H1 (cell line): ENCODE data around the gene UBE2E2. TPM values are rescaled to one million over a fixed set of nuclear protein-coding genes. Genes with fewer than 3 reads are reported as not detected.

Experiments used
- CTCF ChIA-PET: fragments of 300-600 bp; sonication (Branson Sonifier 250); formaldehyde crosslinking; loops from one replicate; lab custom pipeline; 2021; ENCODE audit not compliant: partially characterized antibody; lab: Charles Lee
- POLR2A ChIA-PET: fragments of 300-600 bp; sonication (Branson Sonifier 250); formaldehyde crosslinking; loops from one replicate; lab custom pipeline; 2021; ENCODE audit warnings: inconsistent platforms; ENCODE audit not compliant: partially characterized antibody; lab: Charles Lee
- DNase-seq, 2 experiments: peaks; one replicate each; pipeline versions ENCODE4 v3.0.0 to v3.0.0-alpha.2; 2010 to 2022; ENCODE audit warnings: low spot score in 2 of 2, low read depth in 1 of 2, mixed read lengths in 1 of 2
- FAIRE-seq: peaks from 2 replicates; lab custom pipeline; 2011; peaks lifted over from hg19 to GRCh38; lab: Jason Lieb, UNC
- H2AFZ ChIP-seq: 2 replicates; pipeline ENCODE4 v1.8.1; 2012; ENCODE audit warnings: low read length, inconsistent platforms
- H2AK5ac ChIP-seq: 2 replicates; pipeline ENCODE4 v1.6.1; 2013; ENCODE audit warnings: low read depth, low read length
- H2BK120ac ChIP-seq: replicated peaks from 2 replicates; pipeline ENCODE3; 2013; ENCODE audit warnings: low read depth, low read length, inconsistent platforms
- H2BK12ac ChIP-seq: 2 replicates; pipeline ENCODE4 v1.6.1; 2013; ENCODE audit warnings: low read depth, low read length
- H2BK15ac ChIP-seq: 2 replicates; pipeline ENCODE4 v1.6.1; 2013; ENCODE audit warnings: low read length
- H2BK20ac ChIP-seq: 2 replicates; pipeline ENCODE4 v1.6.1; 2013; ENCODE audit warnings: low read length
- H2BK5ac ChIP-seq: 2 replicates; pipeline ENCODE4 v1.6.1; 2013; ENCODE audit warnings: low read depth, low read length
- H3K14ac ChIP-seq: 2 replicates; pipeline ENCODE4 v1.6.1; 2013; ENCODE audit warnings: inconsistent platforms; ENCODE audit not compliant: insufficient read length
- H3K18ac ChIP-seq: 2 replicates; pipeline ENCODE4 v1.6.1; 2013; ENCODE audit warnings: low read length; ENCODE audit errors: extremely low read depth
- H3K23ac ChIP-seq: 2 replicates; pipeline ENCODE4 v1.6.1; 2013; ENCODE audit warnings: inconsistent platforms; ENCODE audit not compliant: insufficient read length
- H3K23me2 ChIP-seq: 2 replicates; pipeline ENCODE4 v1.6.1; 2013; ENCODE audit warnings: low read depth, low read length
- H3K27ac ChIP-seq: 2 replicates; pipeline ENCODE4 v1.6.1; 2011; ENCODE audit warnings: low read depth, low read length, inconsistent platforms
- H3K27me3 ChIP-seq, 4 experiments: replicated peaks in 1 of 4; 1 replicate in 1 of 4; 2 replicates in 3 of 4; pipeline versions ENCODE4 v1.6.1 to v1.8.1; 2011 to 2013; ENCODE audit warnings: low read length in 3 of 4, mild to moderate bottlenecking in 3 of 4, inconsistent platforms in 2 of 4, mixed read lengths in 2 of 4, moderate library complexity in 1 of 4; ENCODE audit not compliant: control insufficient read depth in 3 of 4, insufficient read depth in 3 of 4; ENCODE audit errors: extremely low read depth in 1 of 4
- H3K36me3 ChIP-seq, 4 experiments: 2 replicates each; pipeline versions ENCODE4 v1.6.1 to v1.8.1; 2011 to 2013; ENCODE audit warnings: mild to moderate bottlenecking in 4 of 4, low read length in 3 of 4, moderate library complexity in 2 of 4, control low read depth in 1 of 4, inconsistent platforms in 1 of 4; ENCODE audit not compliant: insufficient read depth in 4 of 4, control insufficient read depth in 2 of 4
- H3K4ac ChIP-seq: replicated peaks from 2 replicates; pipeline ENCODE3; 2013; ENCODE audit warnings: low read length, low read depth, mixed read lengths, inconsistent platforms; ENCODE audit not compliant: insufficient read length
- H3K4me1 ChIP-seq, 4 experiments: replicated peaks in 1 of 4; 1 replicate in 1 of 4; 2 replicates in 3 of 4; pipeline versions ENCODE4 v1.6.1 to v1.8.1; 2011 to 2013; ENCODE audit warnings: low read length in 3 of 4, inconsistent platforms in 2 of 4, mixed read lengths in 1 of 4; ENCODE audit not compliant: insufficient read depth in 4 of 4, control insufficient read depth in 3 of 4
- H3K4me2 ChIP-seq, 2 experiments: 2 replicates each; pipeline versions ENCODE4 v1.6.1 to v1.8.1; 2011 to 2013; ENCODE audit warnings: low read depth in 2 of 2, low read length in 2 of 2, control low read depth in 1 of 2, inconsistent platforms in 1 of 2, mild to moderate bottlenecking in 1 of 2; ENCODE audit not compliant: insufficient read depth in 1 of 2
- H3K4me3 ChIP-seq, 4 experiments: fragments of 200-600, 300-600 bp in 1 of 4; sonication (generic), shearing (Covaris generic), sonication (Bioruptor Twin) in 1 of 4; 2 replicates each; pipeline versions ENCODE4 v1.5.1 to v1.8.1; 2011 to 2016; ENCODE audit warnings: low read length in 4 of 4, low read depth in 3 of 4, control low read depth in 2 of 4, inconsistent platforms in 2 of 4, mild to moderate bottlenecking in 2 of 4, mixed read lengths in 1 of 4, moderate library complexity in 1 of 4; ENCODE audit not compliant: insufficient read depth in 2 of 4; ENCODE audit errors: extremely low read depth in 1 of 4
- H3K56ac ChIP-seq: replicated peaks from 2 replicates; pipeline ENCODE3; 2013; ENCODE audit warnings: low read depth, mild to moderate bottlenecking, mixed read lengths, low read length, inconsistent platforms; ENCODE audit not compliant: insufficient read length
- H3K79me1 ChIP-seq: 2 replicates; pipeline ENCODE4 v1.6.1; 2013; ENCODE audit warnings: low read depth, low read length, control low read depth
- H3K79me2 ChIP-seq, 2 experiments: 2 replicates each; pipeline versions ENCODE4 v1.6.1 to v1.8.1; 2012 to 2013; ENCODE audit warnings: low read length in 2 of 2, mild to moderate bottlenecking in 2 of 2, inconsistent platforms in 1 of 2; ENCODE audit not compliant: insufficient read depth in 2 of 2, control insufficient read depth in 1 of 2
- H3K9ac ChIP-seq, 4 experiments: replicated peaks in 1 of 4; 1 replicate in 1 of 4; 2 replicates in 3 of 4; pipeline versions ENCODE4 v1.6.1 to v1.8.1; 2011 to 2013; ENCODE audit warnings: low read depth in 3 of 4, low read length in 3 of 4, control low read depth in 2 of 4, mild to moderate bottlenecking in 2 of 4, moderate library complexity in 2 of 4, inconsistent platforms in 1 of 4; ENCODE audit errors: extremely low read depth in 1 of 4
- H3K9me3 ChIP-seq, 2 experiments: 2 replicates each; pipeline versions ENCODE4 v1.6.1 to v1.8.1; 2012 to 2013; ENCODE audit warnings: mild to moderate bottlenecking in 2 of 2, moderate library complexity in 2 of 2, control low read depth in 1 of 2, inconsistent platforms in 1 of 2, low read depth in 1 of 2, low read length in 1 of 2, mixed read lengths in 1 of 2; ENCODE audit not compliant: insufficient read depth in 2 of 2
- H4K20me1 ChIP-seq, 2 experiments: replicated peaks in 1 of 2; 2 replicates each; pipeline versions ENCODE3 to v1.8.1; 2011 to 2013; ENCODE audit warnings: inconsistent platforms in 2 of 2, low read length in 2 of 2, mild to moderate bottlenecking in 1 of 2; ENCODE audit not compliant: insufficient read depth in 2 of 2, control insufficient read depth in 1 of 2
- H4K5ac ChIP-seq: 2 replicates; pipeline ENCODE4 v1.6.1; 2013; ENCODE audit warnings: low read length, low read depth, mixed read lengths, inconsistent platforms; ENCODE audit not compliant: insufficient read length
- H4K8ac ChIP-seq: 2 replicates; pipeline ENCODE4 v1.8.0; 2013; ENCODE audit warnings: mild to moderate bottlenecking, moderate library complexity, low read length, inconsistent platforms; ENCODE audit not compliant: insufficient read depth; ENCODE audit errors: extremely low read depth
- H4K91ac ChIP-seq: replicated peaks from 2 replicates; pipeline ENCODE3; 2013; ENCODE audit warnings: low read length, mixed read lengths, inconsistent platforms; ENCODE audit not compliant: insufficient read length
- MAFK ChIP-seq: IDR thresholded peaks from 2 replicates; pipeline ENCODE4 v1.6.1; 2012; ENCODE audit warnings: low read depth, mild to moderate bottlenecking, improper control_type of control experiment, low read length
- SIX5 ChIP-seq: IDR thresholded peaks from 2 replicates; pipeline ENCODE4 v1.6.1; 2011; ENCODE audit warnings: mild to moderate bottlenecking, low read depth, low read length
- TAF7 ChIP-seq: optimal IDR thresholded peaks from 2 replicates; pipeline ENCODE3; 2011; ENCODE audit warnings: low read depth, mild to moderate bottlenecking, inconsistent platforms, low read length, moderate library complexity, borderline replicate concordance
- WGBS, 2 experiments: shearing (Covaris generic) in 1 of 2; methylation state at CpG; one replicate each; pipeline versions ENCODE4 v1.1.6 to v1.1.7; 2013 to 2015; ENCODE audit warnings: low lambda C conversion rate in 2 of 2, mixed read lengths in 2 of 2, inconsistent platforms in 1 of 2, low coverage in 1 of 2, missing lambda C conversion rate in 1 of 2; ENCODE audit not compliant: insufficient replicate concordance in 2 of 2, insufficient coverage in 1 of 2, insufficient read length in 1 of 2; ENCODE audit errors: extremely low coverage in 1 of 2, missing lambda C conversion rate in 1 of 2; 5-methylcytosine and 5-hydroxymethylcytosine counted together
- polyA plus RNA-seq, 7 experiments: library from polyadenylated mRNA; depleted of rRNA in 3 of 7; stranded (reverse) in 5 of 7; unstranded in 2 of 7; fragments of >200 nt in 5 of 7; fragments of 200-250 nt in 2 of 7; gene quantifications; 1 replicate in 5 of 7; 2 replicates in 1 of 7; 4 replicates in 1 of 7; pipeline versions ENCODE4 v1.2.1 to v1.2.3, GENCODE V29; 2011 to 2013; ENCODE audit warnings: missing spikeins in 2 of 7, mixed read lengths in 2 of 7
- total RNA-seq: library from RNA; stranded (reverse); fragmentation: NEBNext Ultra II Directional; extraction: Animal tissue kit (Norgen Biotek cat#: 25700); gene quantifications from 2 replicates; pipeline ENCODE4 v1.2.1, GENCODE V29; 2021

UBE2E2 gene
- total and polyA plus RNA-seq, 2 of the 8 experiments (the other 6 are each of a cell fraction or from before 2014, with no cell fraction given): 57.6 to 70.6 TPM

- Histone ChIP-seq H4K91ac (no peak overlapping the region), H3K23me2 (no peaks in the 10 kb centered on the region), H2BK5ac (no peak overlapping the region), H3K27ac (no peak overlapping the region), H2BK12ac (no peak overlapping the region), H2AK5ac (no peak overlapping the region), H3K4me1 (peaks cover 0 to 7% (median 4%) of the 10 kb centered on the region in 4 experiments; a peak in 4 of 7 replicates), H3K23ac (no peak overlapping the region), H2BK15ac (no peak overlapping the region), H3K4me2 (no peak overlapping the region), H3K4me3 (no peak overlapping the region), H2BK120ac (no peak overlapping the region), H3K79me2 (no peaks in the 10 kb centered on the region), H4K20me1 (no peaks in the 10 kb centered on the region), H3K27me3 (no peaks in the 10 kb centered on the region), H3K56ac (no peak overlapping the region), H4K8ac (no peak overlapping the region), H2BK20ac (0 out of 2 replicates have a peak overlapping the region, but pooled peaks have one; percentile 32), H2AFZ (no peak overlapping the region), H3K9ac (no peak overlapping the region), H4K5ac (no peak overlapping the region), H3K36me3 (no peaks in the 10 kb centered on the region), H3K14ac (no peak overlapping the region), H3K4ac (no peak overlapping the region), H3K18ac (no peak overlapping the region), H3K79me1 (no peaks in the 10 kb centered on the region), H3K9me3 (peaks cover 0 to 4% of the 10 kb centered on the region in 2 experiments; a peak in 1 of 4 replicates)
- POLR2A ChIA-PET: no interaction called here
- DNase-seq (no peak), FAIRE-seq (no peak)
- CTCF ChIA-PET: interaction anchor here (1.1 kb wide), 1 partner anchor 12 kb away, joined by 4 read pairs; no protein-coding TSS in a partner anchor
- 69% methylated on average over 1 of the region's 1 CpG; no CpG with 5 or more reads in 1 of the 2 experiments for WGBS, 2 experiments
- TF ChIP-seq MAFK (no peak), TAF7 (no peak), SIX5 (no peak)
Observed at GRCh38 chr3:23640471-23641146, 437.5 kb downstream of the UBE2E2 start.
